ENCODE measurements around the gene FMNL3. TPM values are rescaled to one million over a fixed set of nuclear protein-coding genes. Genes with fewer than 3 reads are reported as not detected.
A peak's percentile ranks its signal among the peaks of the same experiment; 100 is the strongest.

FMNL3 gene
- total and polyA plus RNA-seq, 7 experiments from 2014 or later: 10.4 to 40.4 (median 37.8) TPM

- intact Hi-C loops (cut with micrococcal nuclease): loop anchor here (1.0 to 2.0 kb wide), 6 partner anchors 8 to 70 kb away; partner anchors contain the start of genes FMNL3 (in 2 of the 2) and TMBIM6 (in 1 of the 2)
- Histone ChIP-seq H3K4me3 (ENCODE audit: low read length) (peak overlapping the region; percentile 56), H3K4me1 (ENCODE audit: control insufficient read depth in 2 of 2, insufficient read depth in 2 of 2, low read length in 2 of 2) (peaks cover 39 to 83% of the 10 kb centered on the region in 2 donors), H3K27ac (ENCODE audit: low read depth, low read length) (peak overlapping the region; percentile 85), H3K27me3 (ENCODE audit: control insufficient read depth in 2 of 2, insufficient read depth in 2 of 2, low read length in 2 of 2) (no peaks in the 10 kb centered on the region), H3K9me3 (ENCODE audit: control insufficient read depth in 2 of 3, low read length in 3 of 3) (no peaks in the 10 kb centered on the region), H3K36me3 (ENCODE audit: control insufficient read depth in 2 of 3, insufficient read depth in 3 of 3, low read length in 3 of 3) (no peaks in the 10 kb centered on the region)
- Mint-ChIP-seq H3K4me1 (peaks cover 69 to 100% (median 98%) of the 10 kb centered on the region in 7 donors), H3K4me3 (peak overlapping the region; percentile 54 to 85 (median 80)), H3K9me3 (no peaks in the 10 kb centered on the region), H3K27ac (peak overlapping the region; percentile 91 to 99 (median 97)), H3K27me3 (no peaks in the 10 kb centered on the region), H3K36me3 (peaks cover 0 to 17% (median 8%) of the 10 kb centered on the region in 5 donors)
- DNase-seq (peak; percentile 35 to 79 (median 73)), ATAC-seq (peak; percentile 93)
- ChIA-PET CTCF (interaction anchor here (0.7 to 4.1 kb wide), 8 partner anchors 8 to 168 kb away, joined by 3 to 21 read pairs (median 5); partner anchors contain the start of gene FMNL3), POLR2A (interaction anchor here (0.6 to 10.5 kb wide), 12 partner anchors 9 to 107 kb away, joined by 3 to 131 read pairs (median 4); partner anchors contain the start of gene FMNL3)
Measured at GRCh38 chr12:49671031-49671765, 36.0 kb downstream of the FMNL3 start.

GRCh38 chr12:49669796-49670195, 37.4 kb downstream of the FMNL3 start:
- H3K4me3 ChIP-seq (ENCODE audit: low read length): peak overlapping the region; percentile 56
- Mint-ChIP-seq H3K9me3 (no peaks in the 10 kb centered on the region), H3K36me3 (peaks cover 7 to 27% (median 13%) of the 10 kb centered on the region in 5 donors), H3K4me3 (peak overlapping the region in 9 of 10 donors; percentile 69 to 85 (median 79)), H3K27ac (peak overlapping the region in 8 of 9 donors; percentile 93 to 99 (median 97)), H3K27me3 (no peaks in the 10 kb centered on the region), H3K4me1 (peaks cover 63 to 100% (median 98%) of the 10 kb centered on the region in 7 donors)
- no peaks in the 10 kb centered on the region for H3K27me3 ChIP-seq (ENCODE audit: control insufficient read depth in 2 of 2, insufficient read depth in 2 of 2, low read length in 2 of 2)
- intact Hi-C loops (cut with micrococcal nuclease): loop anchor here (2.0 kb wide), 2 partner anchors 29 to 71 kb away; partner anchors contain the start of gene TMBIM6 (in 1 of the 2)
- ChIA-PET CTCF (interaction anchor here (0.6 to 3.8 kb wide), 5 partner anchors 9 to 33 kb away, joined by 3 to 19 read pairs (median 4); no protein-coding TSS in a partner anchor), POLR2A (interaction anchor here (0.7 to 10.5 kb wide), 7 partner anchors 10 to 71 kb away, joined by 3 to 131 read pairs (median 4); partner anchors contain the start of genes FMNL3 and TMBIM6)
- H3K9me3 ChIP-seq (ENCODE audit: control insufficient read depth in 2 of 3, low read length in 3 of 3): no peaks in the 10 kb centered on the region
- DNase-seq (peak in 6 of 9 donors; percentile 22 to 49 (median 37)), ATAC-seq (no peak)
- peak overlapping the region; percentile 85 for H3K27ac ChIP-seq (ENCODE audit: low read depth, low read length)
- H3K4me1 ChIP-seq (ENCODE audit: control insufficient read depth in 2 of 2, insufficient read depth in 2 of 2, low read length in 2 of 2): peaks cover 39 to 88% of the 10 kb centered on the region in 2 donors
- peaks cover 0 to 11% (median 0%) of the 10 kb centered on the region in 3 experiments for H3K36me3 ChIP-seq (ENCODE audit: control insufficient read depth in 2 of 3, insufficient read depth in 3 of 3, low read length in 3 of 3)

- no peak overlapping the region for H3K4me3 ChIP-seq (ENCODE audit: low read length)
- CTCF ChIA-PET: interaction anchor here (0.7 to 3.8 kb wide), 5 partner anchors 8 to 74 kb away, joined by 3 to 19 read pairs (median 3); partner anchors contain the start of genes FMNL3 and TMBIM6
- POLR2A ChIA-PET: interaction anchor here (0.6 to 10.5 kb wide), 11 partner anchors 10 to 537 kb away, joined by 3 to 131 read pairs (median 4); partner anchors contain the start of gene FMNL3
- H3K36me3 Mint-ChIP-seq: peaks cover 7 to 27% (median 15%) of the 10 kb centered on the region in 5 donors
- peaks cover 63 to 100% (median 98%) of the 10 kb centered on the region in 7 donors for H3K4me1 Mint-ChIP-seq
- peaks cover 0 to 11% (median 0%) of the 10 kb centered on the region in 3 experiments for H3K36me3 ChIP-seq (ENCODE audit: control insufficient read depth in 2 of 3, insufficient read depth in 3 of 3, low read length in 3 of 3)
- H3K4me1 ChIP-seq (ENCODE audit: control insufficient read depth in 2 of 2, insufficient read depth in 2 of 2, low read length in 2 of 2): peaks cover 50 to 88% of the 10 kb centered on the region in 2 donors
- H3K27ac ChIP-seq (ENCODE audit: low read depth, low read length): no peak overlapping the region
- no peaks in the 10 kb centered on the region for H3K27me3 Mint-ChIP-seq
- H3K27me3 ChIP-seq (ENCODE audit: control insufficient read depth in 2 of 2, insufficient read depth in 2 of 2, low read length in 2 of 2): no peaks in the 10 kb centered on the region
- no peak for DNase-seq
- H3K9me3 Mint-ChIP-seq: no peaks in the 10 kb centered on the region
- no peaks in the 10 kb centered on the region for H3K9me3 ChIP-seq (ENCODE audit: control insufficient read depth in 2 of 3, low read length in 3 of 3)
- no peak for ATAC-seq
- peak overlapping the region; percentile 23 to 99 (median 96) for H3K27ac Mint-ChIP-seq
- H3K4me3 Mint-ChIP-seq: peak overlapping the region in 8 of 10 donors; percentile 44 to 84 (median 64)
- intact Hi-C loops (cut with micrococcal nuclease): no loop called here
Measured at GRCh38 chr12:49667325-49668090, 39.7 kb downstream of the FMNL3 start.

GRCh38 chr12:49666176-49666575, 41.0 kb downstream of the FMNL3 start:
- Histone ChIP-seq H3K27me3 (ENCODE audit: control insufficient read depth in 2 of 2, insufficient read depth in 2 of 2, low read length in 2 of 2) (no peaks in the 10 kb centered on the region), H3K4me3 (ENCODE audit: low read length) (no peak overlapping the region), H3K9me3 (ENCODE audit: control insufficient read depth in 2 of 3, low read length in 3 of 3) (no peaks in the 10 kb centered on the region), H3K27ac (ENCODE audit: low read depth, low read length) (no peak overlapping the region), H3K4me1 (ENCODE audit: control insufficient read depth in 2 of 2, insufficient read depth in 2 of 2, low read length in 2 of 2) (peaks cover 49 to 88% of the 10 kb centered on the region in 2 donors), H3K36me3 (ENCODE audit: control insufficient read depth in 2 of 3, insufficient read depth in 3 of 3, low read length in 3 of 3) (peaks cover 0 to 11% (median 0%) of the 10 kb centered on the region in 3 experiments)
- no peak for ATAC-seq
- ChIA-PET CTCF (interaction anchor here (1.2 kb wide), 1 partner anchor 17 kb away, joined by 3 read pairs; no protein-coding TSS in a partner anchor), POLR2A (interaction anchor here (0.9 to 10.5 kb wide), 7 partner anchors 8 to 39 kb away, joined by 3 to 131 read pairs (median 3); partner anchors contain the start of gene FMNL3)
- Mint-ChIP-seq H3K9me3 (peaks cover 0 to 2% (median 0%) of the 10 kb centered on the region in 11 donors), H3K36me3 (peaks cover 15 to 39% (median 22%) of the 10 kb centered on the region in 5 donors), H3K4me1 (peaks cover 66 to 100% (median 98%) of the 10 kb centered on the region in 7 donors), H3K27me3 (no peaks in the 10 kb centered on the region), H3K4me3 (peak overlapping the region in 4 of 10 donors; percentile 32 to 54 (median 36)), H3K27ac (peak overlapping the region in 7 of 9 donors; percentile 41 to 99 (median 96))
- intact Hi-C loops (cut with micrococcal nuclease): no loop called here
- DNase-seq: no peak

- peaks cover 49 to 88% of the 10 kb centered on the region in 2 donors for H3K4me1 ChIP-seq (ENCODE audit: control insufficient read depth in 2 of 2, insufficient read depth in 2 of 2, low read length in 2 of 2)
- Mint-ChIP-seq H3K4me1 (peaks cover 65 to 100% (median 98%) of the 10 kb centered on the region in 7 donors), H3K36me3 (peaks cover 15 to 44% (median 27%) of the 10 kb centered on the region in 5 donors), H3K27me3 (no peaks in the 10 kb centered on the region), H3K9me3 (peaks cover 0 to 2% (median 0%) of the 10 kb centered on the region in 11 donors), H3K4me3 (peak overlapping the region in 4 of 10 donors; percentile 25 to 94 (median 54)), H3K27ac (peak overlapping the region; percentile 21 to 100 (median 96))
- intact Hi-C loops (cut with micrococcal nuclease): no loop called here
- no peak overlapping the region for H3K4me3 ChIP-seq (ENCODE audit: low read length)
- no peaks in the 10 kb centered on the region for H3K27me3 ChIP-seq (ENCODE audit: control insufficient read depth in 2 of 2, insufficient read depth in 2 of 2, low read length in 2 of 2)
- DNase-seq (no peak), ATAC-seq (no peak)
- H3K9me3 ChIP-seq (ENCODE audit: control insufficient read depth in 2 of 3, low read length in 3 of 3): no peaks in the 10 kb centered on the region
- ChIA-PET CTCF (interaction anchor here (0.6 to 1.2 kb wide), 2 partner anchors 16 to 40 kb away, joined by 3 to 4 read pairs; no protein-coding TSS in a partner anchor), POLR2A (interaction anchor here (0.9 to 5.5 kb wide), 6 partner anchors 9 to 39 kb away, joined by 3 to 56 read pairs (median 12); partner anchors contain the start of gene FMNL3)
- H3K27ac ChIP-seq (ENCODE audit: low read depth, low read length): peak overlapping the region; percentile 30
- H3K36me3 ChIP-seq (ENCODE audit: control insufficient read depth in 2 of 3, insufficient read depth in 3 of 3, low read length in 3 of 3): peaks cover 0 to 11% (median 0%) of the 10 kb centered on the region in 3 experiments
Measured at GRCh38 chr12:49665384-49665783, 41.8 kb downstream of the FMNL3 start.
